HepG2 (cell line): ENCODE measurements around the gene GPR137. TPM values are rescaled to one million over a fixed set of nuclear protein-coding genes. Genes with fewer than 3 reads are reported as not detected.
A peak's percentile ranks its signal among the peaks of the same experiment; 100 is the strongest.

Experiments used
- BRD4 ChIP-seq: sonication (generic); formaldehyde crosslinking; IDR thresholded peaks from 2 replicates; pipeline ENCODE4 v1.4.0; 2020; ENCODE audit warnings: missing genetic modification reagents
- EP300 ChIP-seq, 3 experiments: sonication (generic) in 1 of 3; formaldehyde crosslinking in 1 of 3; IDR thresholded peaks; 2 replicates each; pipeline versions ENCODE4 v1.5.1 to v1.6.1; 2011 to 2020; ENCODE audit warnings: low read depth in 2 of 3, low read length in 2 of 3, borderline replicate concordance in 1 of 3, improper control_type of control experiment in 1 of 3, mild to moderate bottlenecking in 1 of 3, missing genetic modification reagents in 1 of 3, moderate library complexity in 1 of 3
- FOXC1 ChIP-seq: sonication (generic); formaldehyde crosslinking; IDR thresholded peaks from 2 replicates; pipeline ENCODE4 v1.8.0; 2022; ENCODE audit warnings: mild to moderate bottlenecking, missing genetic modification reagents, borderline replicate concordance
- FOXK2 ChIP-seq: fragments of 450-650 bp; IDR thresholded peaks from 2 replicates; pipeline ENCODE4 v1.6.1; 2016
- MXD4 ChIP-seq: IDR thresholded peaks from 2 replicates; pipeline ENCODE4 v1.6.1; 2016; ENCODE audit warnings: mild to moderate bottlenecking, missing biosample characterization, missing genetic modification reagents
- SMARCE1 ChIP-seq: fragments of 450-650 bp; IDR thresholded peaks from 2 replicates; pipeline ENCODE4 v1.6.1; 2017; ENCODE audit warnings: borderline replicate concordance
- SOX13 ChIP-seq, 3 experiments: fragments of 450-650 bp in 1 of 3; sonication (generic) in 1 of 3; formaldehyde crosslinking in 1 of 3; IDR thresholded peaks in 2 of 3; conservative IDR thresholded peaks in 1 of 3; 2 replicates each; pipeline versions ENCODE4 v1.5.0 to v1.6.1; 2016 to 2020; ENCODE audit warnings: antibody characterized with exemption in 1 of 3, mild to moderate bottlenecking in 1 of 3, missing compliant biosample characterization in 1 of 3, missing genetic modification reagents in 1 of 3, moderate library complexity in 1 of 3
- ZBTB7B ChIP-seq: sonication (generic); formaldehyde crosslinking; IDR thresholded peaks from 2 replicates; pipeline ENCODE4 v1.4.0; 2020; ENCODE audit warnings: missing genetic modification reagents
- ZMYM4 ChIP-seq: sonication (generic); formaldehyde crosslinking; IDR thresholded peaks from 2 replicates; pipeline ENCODE4 v1.8.1; 2023; ENCODE audit warnings: mild to moderate bottlenecking, missing genetic modification reagents
- ZNF333 ChIP-seq: sonication (generic); formaldehyde crosslinking; IDR thresholded peaks from 2 replicates; pipeline ENCODE4 v1.4.0; 2020; ENCODE audit warnings: mild to moderate bottlenecking, missing genetic modification reagents, borderline replicate concordance
- ZNF703 ChIP-seq: sonication (generic); formaldehyde crosslinking; IDR thresholded peaks from 2 replicates; pipeline ENCODE4 v1.5.1; 2020; ENCODE audit warnings: missing genetic modification reagents, mild to moderate bottlenecking, moderate library complexity, borderline replicate concordance
- ZNF773 ChIP-seq: sonication (generic); formaldehyde crosslinking; IDR thresholded peaks from 2 replicates; pipeline ENCODE4 v1.4.0; 2020; ENCODE audit warnings: missing genetic modification reagents, borderline replicate concordance
- ZSCAN25 ChIP-seq: sonication (generic); formaldehyde crosslinking; IDR thresholded peaks from 2 replicates; pipeline ENCODE4 v1.8.0; 2022; ENCODE audit warnings: mild to moderate bottlenecking, missing genetic modification reagents
- polyA plus RNA-seq, 8 experiments: library from polyadenylated mRNA; depleted of rRNA in 3 of 8; stranded (reverse) in 7 of 8; unstranded in 1 of 8; fragments of >200 nt; fragmentation: Illumina TruSeq in 4 of 8; extraction: Trizol in 4 of 8; gene quantifications; 2 replicates each; pipeline versions ENCODE4 v1.2.1 to v1.2.3, GENCODE V29; 2011 to 2016; ENCODE audit warnings: low read depth in 4 of 8, missing spikeins in 1 of 8, mixed read lengths in 1 of 8; ENCODE audit not compliant: insufficient read depth in 1 of 8
- total RNA-seq, 5 experiments: library from RNA; depleted of rRNA; stranded (reverse); fragments of >200 nt; fragmentation: Illumina TruSeq; extraction: Trizol; gene quantifications; 2 replicates each; pipeline ENCODE4 v1.2.3, GENCODE V29; 2016; ENCODE audit warnings: low read depth in 1 of 5
- TF ChIP-seq, protein P1 (sequence below): sonication (generic); formaldehyde crosslinking; IDR thresholded peaks from 2 replicates; pipeline ENCODE4 v1.4.0; 2020; ENCODE audit warnings: mild to moderate bottlenecking, missing genetic modification reagents
- TF ChIP-seq, protein P2 (sequence below): sonication (generic); formaldehyde crosslinking; IDR thresholded peaks from 2 replicates; pipeline ENCODE4 v1.5.1; 2020; ENCODE audit warnings: missing genetic modification reagents, mild to moderate bottlenecking, borderline replicate concordance
- TF ChIP-seq, protein P3 (sequence below): sonication (generic); formaldehyde crosslinking; IDR thresholded peaks from 2 replicates; pipeline ENCODE4 v1.4.0; 2020; ENCODE audit warnings: missing genetic modification reagents

GPR137 gene
- total and polyA plus RNA-seq, 2 of the 13 experiments (the other 11 are each of a cell fraction or from before 2014, with no cell fraction given), result 8.5 to 13.2 TPM

DNA sequence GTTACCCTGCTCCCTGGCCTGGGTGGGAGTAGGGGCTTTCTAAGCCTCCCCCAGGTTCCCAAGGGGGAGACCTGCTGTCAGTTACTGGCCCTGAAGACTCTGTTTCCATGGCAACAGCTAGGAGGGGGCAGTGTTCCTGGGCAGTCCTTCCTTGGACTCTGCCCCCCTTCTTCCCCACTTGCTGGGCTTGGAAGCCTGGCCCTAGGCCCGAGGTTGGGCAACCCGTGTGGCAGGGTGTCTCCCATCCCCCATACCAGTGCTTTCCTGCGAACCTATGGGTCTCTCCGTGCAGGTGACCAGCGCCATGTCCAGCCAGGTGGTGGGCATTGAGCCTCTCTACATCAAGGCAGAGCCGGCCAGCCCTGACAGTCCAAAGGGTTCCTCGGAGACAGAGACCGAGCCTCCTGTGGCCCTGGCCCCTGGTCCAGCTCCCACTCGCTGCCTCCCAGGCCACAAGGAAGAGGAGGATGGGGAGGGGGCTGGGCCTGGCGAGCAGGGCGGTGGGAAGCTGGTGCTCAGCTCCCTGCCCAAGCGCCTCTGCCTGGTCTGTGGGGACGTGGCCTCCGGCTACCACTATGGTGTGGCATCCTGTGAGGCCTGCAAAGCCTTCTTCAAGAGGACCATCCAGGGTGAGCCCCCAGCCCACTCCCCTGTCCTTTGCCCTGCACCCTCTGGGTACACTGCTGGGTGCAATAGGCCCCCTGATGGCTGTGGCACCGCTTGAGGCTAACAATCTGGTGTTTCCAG is 21.4 kb downstream of the GPR137 start (continued):
- TF ChIP-seq ZNF333 (CRISPR knock-in tag) (peak; percentile 61; the same call in 1 of the 2 replicates), MXD4 (no peak), ZMYM4 (CRISPR knock-in tag) (no peak), ZSCAN25 (CRISPR knock-in tag) (no peak), ZBTB7B (CRISPR knock-in tag) (no peak), ZNF703 (CRISPR knock-in tag) (no peak), FOXC1 (CRISPR knock-in tag) (peak; percentile 51; the same call in 1 of the 2 replicates), BRD4 (CRISPR knock-in tag) (peak; percentile 38; the same call in 1 of the 2 replicates), SMARCE1 (no peak), FOXK2 (no peak), EP300 (IDR thresholded peaks at IDR 0.05; ENCODE audit: low read depth in 2 of 2, low read length in 2 of 2) (peak in 1 of 2 experiments; percentile 39; a peak in 1 of 4 replicates), EP300 (CRISPR knock-in tag; IDR thresholded peaks at IDR 0.05; ENCODE audit: borderline replicate concordance) (no peak; the same call in 1 of the 2 replicates), ZNF773 (CRISPR knock-in tag) (no peak), SOX13 (IDR thresholded peaks at IDR 0.05) (no peak), SOX13 (CRISPR knock-in tag; conservative IDR thresholded peaks at IDR 0.05 in 1 of 2, IDR thresholded peaks at IDR 0.05 in 1 of 2) (no peak)
- TF ChIP-seq, protein P1, sequence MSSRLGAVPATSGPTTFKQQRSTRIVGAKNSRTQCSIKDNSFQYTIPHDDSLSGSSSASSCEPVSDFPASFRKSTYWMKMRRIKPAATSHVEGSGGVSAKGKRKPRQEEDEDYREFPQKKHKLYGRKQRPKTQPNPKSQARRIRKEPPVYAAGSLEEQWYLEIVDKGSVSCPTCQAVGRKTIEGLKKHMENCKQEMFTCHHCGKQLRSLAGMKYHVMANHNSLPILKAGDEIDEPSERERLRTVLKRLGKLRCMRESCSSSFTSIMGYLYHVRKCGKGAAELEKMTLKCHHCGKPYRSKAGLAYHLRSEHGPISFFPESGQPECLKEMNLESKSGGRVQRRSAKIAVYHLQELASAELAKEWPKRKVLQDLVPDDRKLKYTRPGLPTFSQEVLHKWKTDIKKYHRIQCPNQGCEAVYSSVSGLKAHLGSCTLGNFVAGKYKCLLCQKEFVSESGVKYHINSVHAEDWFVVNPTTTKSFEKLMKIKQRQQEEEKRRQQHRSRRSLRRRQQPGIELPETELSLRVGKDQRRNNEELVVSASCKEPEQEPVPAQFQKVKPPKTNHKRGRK, result no peak
- TF ChIP-seq, protein P2, sequence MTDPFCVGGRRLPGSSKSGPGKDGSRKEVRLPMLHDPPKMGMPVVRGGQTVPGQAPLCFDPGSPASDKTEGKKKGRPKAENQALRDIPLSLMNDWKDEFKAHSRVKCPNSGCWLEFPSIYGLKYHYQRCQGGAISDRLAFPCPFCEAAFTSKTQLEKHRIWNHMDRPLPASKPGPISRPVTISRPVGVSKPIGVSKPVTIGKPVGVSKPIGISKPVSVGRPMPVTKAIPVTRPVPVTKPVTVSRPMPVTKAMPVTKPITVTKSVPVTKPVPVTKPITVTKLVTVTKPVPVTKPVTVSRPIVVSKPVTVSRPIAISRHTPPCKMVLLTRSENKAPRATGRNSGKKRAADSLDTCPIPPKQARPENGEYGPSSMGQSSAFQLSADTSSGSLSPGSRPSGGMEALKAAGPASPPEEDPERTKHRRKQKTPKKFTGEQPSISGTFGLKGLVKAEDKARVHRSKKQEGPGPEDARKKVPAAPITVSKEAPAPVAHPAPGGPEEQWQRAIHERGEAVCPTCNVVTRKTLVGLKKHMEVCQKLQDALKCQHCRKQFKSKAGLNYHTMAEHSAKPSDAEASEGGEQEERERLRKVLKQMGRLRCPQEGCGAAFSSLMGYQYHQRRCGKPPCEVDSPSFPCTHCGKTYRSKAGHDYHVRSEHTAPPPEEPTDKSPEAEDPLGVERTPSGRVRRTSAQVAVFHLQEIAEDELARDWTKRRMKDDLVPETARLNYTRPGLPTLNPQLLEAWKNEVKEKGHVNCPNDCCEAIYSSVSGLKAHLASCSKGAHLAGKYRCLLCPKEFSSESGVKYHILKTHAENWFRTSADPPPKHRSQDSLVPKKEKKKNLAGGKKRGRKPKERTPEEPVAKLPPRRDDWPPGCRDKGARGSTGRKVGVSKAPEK, result no peak
- TF ChIP-seq, protein P3, sequence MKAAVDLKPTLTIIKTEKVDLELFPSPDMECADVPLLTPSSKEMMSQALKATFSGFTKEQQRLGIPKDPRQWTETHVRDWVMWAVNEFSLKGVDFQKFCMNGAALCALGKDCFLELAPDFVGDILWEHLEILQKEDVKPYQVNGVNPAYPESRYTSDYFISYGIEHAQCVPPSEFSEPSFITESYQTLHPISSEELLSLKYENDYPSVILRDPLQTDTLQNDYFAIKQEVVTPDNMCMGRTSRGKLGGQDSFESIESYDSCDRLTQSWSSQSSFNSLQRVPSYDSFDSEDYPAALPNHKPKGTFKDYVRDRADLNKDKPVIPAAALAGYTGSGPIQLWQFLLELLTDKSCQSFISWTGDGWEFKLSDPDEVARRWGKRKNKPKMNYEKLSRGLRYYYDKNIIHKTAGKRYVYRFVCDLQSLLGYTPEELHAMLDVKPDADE, result no peak
